Karpas-422 (cell line): ENCODE measurements around the gene ARAP2. TPM values are rescaled to one million over a fixed set of nuclear protein-coding genes. Genes with fewer than 3 reads are reported as not detected.

Source experiments
- DNase-seq: peaks from one replicate; pipeline ENCODE4 v3.0.0-alpha.2; 2015
- H2AFZ ChIP-seq: fragments of 200-600 bp; sonication (generic); 2 replicates; pipeline ENCODE4 v1.6.1; 2014; ENCODE audit warnings: antibody characterized with exemption, low read length, mixed read lengths
- H3K27ac ChIP-seq: fragments of 200-600 bp; sonication (generic); 2 replicates; pipeline ENCODE4 v1.5.1; 2014; ENCODE audit warnings: mild to moderate bottlenecking, low read length, moderate library complexity
- H3K27me3 ChIP-seq: fragments of 200-600 bp; sonication (generic); 2 replicates; pipeline ENCODE4 v1.6.1; 2014; ENCODE audit warnings: low read length, mixed read lengths
- H3K36me3 ChIP-seq: fragments of 200-600 bp; sonication (generic); 2 replicates; pipeline ENCODE4 v1.6.1; 2014; ENCODE audit warnings: low read length, mixed read lengths; ENCODE audit not compliant: insufficient read depth
- H3K4me1 ChIP-seq: fragments of 200-600 bp; sonication (generic); 2 replicates; pipeline ENCODE4 v1.6.1; 2014; ENCODE audit warnings: mild to moderate bottlenecking, low read length, mixed read lengths
- H3K4me2 ChIP-seq: fragments of 200-600 bp; sonication (generic); 2 replicates; pipeline ENCODE4 v1.6.1; 2014; ENCODE audit warnings: low read length, low read depth, mild to moderate bottlenecking; ENCODE audit not compliant: poor library complexity, severe bottlenecking
- H3K4me3 ChIP-seq: fragments of 200-600 bp; sonication (generic); 2 replicates; pipeline ENCODE4 v1.5.1; 2014; ENCODE audit warnings: mild to moderate bottlenecking, antibody characterized with exemption, low read length, mixed read lengths
- H3K79me2 ChIP-seq: fragments of 200-600 bp; sonication (generic); 2 replicates; pipeline ENCODE4 v1.6.1; 2014; ENCODE audit warnings: mild to moderate bottlenecking, low read length, mixed read lengths
- H3K9ac ChIP-seq: fragments of 200-600 bp; sonication (generic); 2 replicates; pipeline ENCODE4 v1.6.0; 2014; ENCODE audit warnings: low read length
- H3K9me2 ChIP-seq: fragments of 200-600 bp; sonication (generic), shearing (Covaris generic); replicated peaks from 2 replicates; pipeline ENCODE4 v1.6.0; 2014; ENCODE audit warnings: mild to moderate bottlenecking, low read length, moderate library complexity; ENCODE audit not compliant: insufficient read depth
- H3K9me3 ChIP-seq: fragments of 300-700, 200-600 bp; sonication (generic); 2 replicates; pipeline ENCODE4 v1.6.1; 2014; ENCODE audit warnings: low read length, mixed read lengths
- H4K20me1 ChIP-seq: fragments of 200-600 bp; sonication (generic); 2 replicates; pipeline ENCODE4 v1.6.1; 2014; ENCODE audit warnings: mild to moderate bottlenecking, antibody characterized with exemption, low read length, low read depth; ENCODE audit not compliant: insufficient read depth
- total RNA-seq: library from RNA; depleted of rRNA; stranded (reverse); fragments of >200 nt; shearing (Covaris generic); gene quantifications from 2 replicates; pipeline ENCODE4 v1.2.3, GENCODE V29; 2014; ENCODE audit warnings: low replicate concordance

ARAP2 gene
- total RNA-seq, 1 experiment from 2014 or later: 4.7 TPM

- Histone ChIP-seq H4K20me1 (no peaks in the 10 kb centered on the region), H3K79me2 (no peaks in the 10 kb centered on the region), H3K36me3 (no peaks in the 10 kb centered on the region), H3K4me1 (no peaks in the 10 kb centered on the region), H3K27ac (no peak overlapping the region), H2AFZ (no peak overlapping the region), H3K9me3 (no peaks in the 10 kb centered on the region; the same call in none of the 2 replicates), H3K27me3 (no peaks in the 10 kb centered on the region), H3K4me3 (no peak overlapping the region), H3K4me2 (no peak overlapping the region), H3K9ac (no peak overlapping the region), H3K9me2 (no peaks in the 10 kb centered on the region)
- DNase-seq: no peak
Measured at GRCh38 chr4:36283912-36284465, 39.7 kb upstream of the ARAP2 start.

- no peak overlapping the region for H2AFZ ChIP-seq
- peaks cover 4% of the 10 kb centered on the region for H3K9me3 ChIP-seq
- H3K4me1 ChIP-seq: no peaks in the 10 kb centered on the region
- no peaks in the 10 kb centered on the region for H3K9me2 ChIP-seq
- no peaks in the 10 kb centered on the region for H3K27me3 ChIP-seq
- no peak overlapping the region for H3K4me2 ChIP-seq
- no peak for DNase-seq
- no peaks in the 10 kb centered on the region for H4K20me1 ChIP-seq
- H3K9ac ChIP-seq: no peak overlapping the region
- H3K36me3 ChIP-seq: no peaks in the 10 kb centered on the region
- H3K27ac ChIP-seq: no peak overlapping the region
- no peak overlapping the region for H3K4me3 ChIP-seq
- no peaks in the 10 kb centered on the region for H3K79me2 ChIP-seq
Measured at GRCh38 chr4:36282503-36283030, 38.3 kb upstream of the ARAP2 start.

GRCh38 chr4:36281384-36282106 is 37.2 kb upstream of the ARAP2 start, which contains the start of gene DTHD1:
DTHD1 (plus strand) TSS chr4:36281616; CDS start chr4:36281759, 143 bp downstream.
- Histone ChIP-seq H2AFZ (no peak within 1 kb of the TSS), H3K9me3 (peaks cover 4% of the 10 kb centered on the region), H3K4me3 (no peak within 1 kb of the TSS), H3K9ac (no peak within 1 kb of the TSS), H3K36me3 (no peaks in the 10 kb centered on the region), H3K27me3 (no peaks in the 10 kb centered on the region), H3K9me2 (no peaks in the 10 kb centered on the region), H3K79me2 (no peaks in the 10 kb centered on the region), H3K4me1 (no peaks in the 10 kb centered on the region), H3K27ac (no peak within 1 kb of the TSS), H3K4me2 (no peak within 1 kb of the TSS), H4K20me1 (no peaks in the 10 kb centered on the region)
- DNase-seq: no peak

GRCh38 chr4:36280555-36280954 is 36.2 kb upstream of the ARAP2 start:
- Histone ChIP-seq H3K9me2 (no peaks in the 10 kb centered on the region), H3K79me2 (no peaks in the 10 kb centered on the region), H3K4me3 (no peak overlapping the region), H3K4me1 (no peaks in the 10 kb centered on the region), H2AFZ (no peak overlapping the region), H3K27me3 (no peaks in the 10 kb centered on the region), H4K20me1 (no peaks in the 10 kb centered on the region), H3K27ac (no peak overlapping the region), H3K9me3 (peaks cover 4% of the 10 kb centered on the region), H3K4me2 (no peak overlapping the region), H3K36me3 (no peaks in the 10 kb centered on the region), H3K9ac (no peak overlapping the region)
- DNase-seq: no peak

GRCh38 chr4:36278789-36279188 is 34.5 kb upstream of the ARAP2 start:
- H3K4me3 ChIP-seq: no peak overlapping the region
- no peaks in the 10 kb centered on the region for H4K20me1 ChIP-seq
- H3K4me2 ChIP-seq: no peak overlapping the region
- no peak overlapping the region for H2AFZ ChIP-seq
- no peaks in the 10 kb centered on the region for H3K36me3 ChIP-seq
- no peaks in the 10 kb centered on the region for H3K4me1 ChIP-seq
- no peak overlapping the region for H3K27ac ChIP-seq
- no peaks in the 10 kb centered on the region for H3K79me2 ChIP-seq
- no peaks in the 10 kb centered on the region for H3K9me2 ChIP-seq
- no peak overlapping the region for H3K9ac ChIP-seq
- peaks cover 4% of the 10 kb centered on the region for H3K9me3 ChIP-seq
- no peak for DNase-seq
- H3K27me3 ChIP-seq: no peaks in the 10 kb centered on the region

- H3K9ac ChIP-seq: no peak overlapping the region
- peaks cover 4% of the 10 kb centered on the region for H3K9me3 ChIP-seq
- no peaks in the 10 kb centered on the region for H3K36me3 ChIP-seq
- no peaks in the 10 kb centered on the region for H3K79me2 ChIP-seq
- no peaks in the 10 kb centered on the region for H3K27me3 ChIP-seq
- H4K20me1 ChIP-seq: no peaks in the 10 kb centered on the region
- no peak overlapping the region for H3K27ac ChIP-seq
- H2AFZ ChIP-seq: no peak overlapping the region
- H3K4me3 ChIP-seq: no peak overlapping the region
- H3K9me2 ChIP-seq: no peaks in the 10 kb centered on the region
- DNase-seq: no peak
- H3K4me2 ChIP-seq: no peak overlapping the region
- no peaks in the 10 kb centered on the region for H3K4me1 ChIP-seq
Measured at GRCh38 chr4:36277533-36277932, 33.2 kb upstream of the ARAP2 start.

GRCh38 chr4:36274158-36274557 is 29.8 kb upstream of the ARAP2 start:
- H3K79me2 ChIP-seq: no peaks in the 10 kb centered on the region
- H3K36me3 ChIP-seq: no peaks in the 10 kb centered on the region
- H3K9me3 ChIP-seq: peaks cover 4% of the 10 kb centered on the region
- H3K27me3 ChIP-seq: no peaks in the 10 kb centered on the region
- H4K20me1 ChIP-seq: no peaks in the 10 kb centered on the region
- no peaks in the 10 kb centered on the region for H3K4me1 ChIP-seq
- H3K4me3 ChIP-seq: no peak overlapping the region
- H3K9me2 ChIP-seq: no peaks in the 10 kb centered on the region
- H2AFZ ChIP-seq: no peak overlapping the region
- no peak overlapping the region for H3K9ac ChIP-seq
- H3K4me2 ChIP-seq: no peak overlapping the region
- H3K27ac ChIP-seq: no peak overlapping the region
- DNase-seq: no peak

GRCh38 chr4:36273276-36273675 is 29.0 kb upstream of the ARAP2 start:
- H3K4me1 ChIP-seq: no peaks in the 10 kb centered on the region
- no peaks in the 10 kb centered on the region for H3K36me3 ChIP-seq
- H3K27me3 ChIP-seq: no peaks in the 10 kb centered on the region
- H3K9ac ChIP-seq: no peak overlapping the region
- H2AFZ ChIP-seq: no peak overlapping the region
- no peak overlapping the region for H3K27ac ChIP-seq
- H3K9me2 ChIP-seq: no peaks in the 10 kb centered on the region
- DNase-seq: no peak
- H4K20me1 ChIP-seq: no peaks in the 10 kb centered on the region
- H3K79me2 ChIP-seq: no peaks in the 10 kb centered on the region
- no peaks in the 10 kb centered on the region for H3K9me3 ChIP-seq
- no peak overlapping the region for H3K4me2 ChIP-seq
- H3K4me3 ChIP-seq: no peak overlapping the region
